NCI-H526 treated with DMSO at 0.1 percent for 48 hours (cell line): ENCODE results near the gene POLR2L.

Experiments
- DNase-seq: peaks from one replicate; lab custom pipeline; 2025; lab: John Stamatoyannopoulos, UW

Gene POLR2L

DNA sequence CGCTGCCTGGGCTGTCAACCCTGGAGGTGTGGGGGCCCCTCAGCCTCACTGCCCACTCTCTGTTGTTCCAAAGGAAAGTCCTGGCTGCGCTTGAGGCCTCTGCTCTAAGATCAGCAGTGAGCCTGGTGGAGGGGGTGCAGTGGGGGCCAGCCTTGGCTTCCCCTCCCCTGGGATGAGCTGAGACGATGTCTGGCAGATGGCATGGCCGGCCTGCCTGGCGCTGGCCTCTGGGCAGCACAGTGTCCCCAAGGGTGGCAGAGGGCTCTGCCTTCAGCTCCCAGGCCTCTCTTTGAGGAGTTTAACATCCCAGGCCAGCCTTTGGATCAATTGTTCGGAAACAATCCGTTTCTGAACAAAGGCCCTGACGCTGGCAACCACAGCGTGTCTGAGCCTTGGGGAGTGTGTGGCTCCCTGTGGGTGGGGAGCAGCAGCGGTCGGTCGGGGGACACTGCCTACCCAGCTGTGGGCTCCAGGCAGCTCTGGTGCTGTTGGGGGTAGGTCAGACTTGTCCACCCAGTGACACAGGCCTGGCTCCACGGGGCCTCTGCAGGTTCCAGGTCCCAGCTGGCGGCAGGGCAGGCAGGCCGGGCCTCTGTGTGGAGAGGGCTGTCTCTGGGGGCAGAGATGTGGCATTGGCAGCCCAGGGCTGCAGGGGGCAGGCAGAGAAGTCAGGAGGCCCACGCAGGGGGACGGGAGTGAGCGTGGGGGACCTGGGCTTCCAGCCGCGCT, 12.4 kb upstream of the POLR2L start:
- DNase-seq, result no peak

DNA sequence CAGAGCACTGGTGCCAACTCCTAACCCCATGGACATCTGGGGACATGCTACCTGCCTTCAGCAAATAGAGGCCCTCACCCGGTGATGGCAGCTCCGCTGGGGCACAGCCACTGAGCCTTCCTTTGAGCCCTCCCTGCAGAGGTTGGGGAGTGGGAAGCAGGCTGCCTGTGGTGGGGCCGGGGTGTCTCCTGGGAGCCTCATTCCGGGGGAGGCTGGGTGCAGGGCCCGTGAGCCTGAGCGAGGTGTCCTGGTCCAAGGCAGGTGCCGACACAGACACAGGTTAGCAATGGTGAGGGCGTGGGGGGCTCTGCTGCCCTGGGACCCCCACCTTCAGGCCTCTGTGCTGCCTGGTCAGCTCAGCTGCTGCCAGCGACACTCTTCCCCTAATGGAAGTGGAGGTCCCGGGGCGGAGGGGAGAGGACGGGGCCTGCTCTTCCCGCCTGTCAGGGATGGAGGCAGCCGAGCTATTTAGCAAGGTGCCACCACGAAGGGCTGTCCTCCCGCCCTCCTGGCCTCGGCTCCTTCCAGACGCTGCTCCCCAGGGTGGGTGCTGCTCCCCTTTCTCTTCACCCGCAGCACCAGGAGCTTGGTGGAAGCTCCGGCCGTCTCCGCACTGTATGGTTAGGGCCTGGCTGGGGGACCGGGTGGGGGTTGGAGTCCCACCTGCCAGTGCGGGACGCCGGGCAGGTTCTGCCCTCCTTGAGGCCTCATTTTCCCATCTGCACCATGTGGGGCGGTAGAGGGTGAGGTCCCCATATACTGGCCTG, 11.5 kb upstream of the POLR2L start:
- no peak for DNase-seq

DNA sequence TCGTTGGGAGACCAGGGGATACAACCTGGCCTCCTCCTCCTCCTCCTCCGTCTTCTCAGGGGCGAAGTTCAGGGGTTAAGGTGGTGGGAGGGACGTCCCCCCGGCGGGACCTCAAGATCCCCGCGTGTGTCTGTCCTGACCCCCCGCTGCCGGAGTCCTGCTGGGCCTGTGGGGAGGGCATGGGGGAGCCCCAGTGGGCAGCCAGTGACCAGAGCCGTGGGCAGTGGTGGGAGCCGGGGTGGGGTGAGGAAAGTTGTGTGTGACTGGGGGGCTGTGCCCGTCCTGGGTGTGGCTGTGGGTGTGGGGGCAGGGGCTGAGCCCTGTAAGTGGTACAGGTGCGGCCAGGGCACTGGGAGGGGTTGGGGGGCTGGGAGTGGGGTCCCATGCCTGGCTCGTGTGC, 10.4 kb upstream of the POLR2L start:
- no peak for DNase-seq

DNA sequence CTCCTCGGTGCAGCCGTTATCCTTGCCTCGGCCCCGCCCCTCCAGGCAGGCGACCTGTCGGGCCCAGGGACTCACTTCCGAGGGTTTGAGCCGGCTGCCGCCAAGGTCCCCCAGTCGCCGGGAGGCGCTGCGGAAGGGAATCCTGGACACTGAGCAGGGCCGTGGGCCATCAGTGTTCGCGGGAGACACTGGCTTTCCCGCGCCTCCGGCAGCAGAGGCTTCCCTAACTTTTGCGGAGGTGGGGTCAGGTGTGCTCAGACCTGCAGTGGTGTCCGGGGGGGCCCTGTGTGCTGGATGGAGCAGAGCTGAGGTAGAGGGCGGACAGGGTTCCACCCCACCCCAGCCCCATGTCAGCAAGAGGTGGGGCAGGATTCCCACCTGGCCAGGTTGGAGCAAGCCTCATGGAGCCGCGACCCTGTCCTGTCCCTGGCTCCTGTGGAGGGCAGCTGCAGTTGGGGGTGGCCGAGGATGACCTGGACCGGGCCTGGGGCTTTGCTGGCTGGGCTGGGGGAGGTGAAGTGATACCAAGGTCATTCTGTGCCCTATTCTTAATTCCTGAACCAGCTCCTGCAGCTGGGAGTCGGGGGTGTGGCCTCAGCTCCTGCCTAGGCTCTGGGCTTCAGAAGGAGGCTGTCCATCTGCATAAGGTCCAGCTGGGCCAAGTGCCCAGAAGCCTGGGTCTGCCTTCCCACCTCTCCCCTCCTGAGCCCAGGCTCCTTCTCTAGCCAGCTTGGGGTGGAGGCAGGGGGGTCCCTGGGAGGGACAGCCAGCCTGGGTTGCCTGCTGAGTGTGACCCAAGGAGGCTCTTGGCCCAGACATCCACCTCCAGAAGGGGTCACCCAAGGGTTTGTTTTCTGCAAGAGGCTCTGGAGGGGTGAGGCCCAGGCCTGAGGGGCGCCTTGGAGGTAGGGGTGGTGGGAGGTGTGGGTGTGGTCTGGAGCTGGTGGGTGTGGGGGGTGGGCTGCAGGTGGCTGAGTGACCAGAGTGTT, 8.7 kb upstream of the POLR2L start:
- peak; percentile 25 for DNase-seq

DNA sequence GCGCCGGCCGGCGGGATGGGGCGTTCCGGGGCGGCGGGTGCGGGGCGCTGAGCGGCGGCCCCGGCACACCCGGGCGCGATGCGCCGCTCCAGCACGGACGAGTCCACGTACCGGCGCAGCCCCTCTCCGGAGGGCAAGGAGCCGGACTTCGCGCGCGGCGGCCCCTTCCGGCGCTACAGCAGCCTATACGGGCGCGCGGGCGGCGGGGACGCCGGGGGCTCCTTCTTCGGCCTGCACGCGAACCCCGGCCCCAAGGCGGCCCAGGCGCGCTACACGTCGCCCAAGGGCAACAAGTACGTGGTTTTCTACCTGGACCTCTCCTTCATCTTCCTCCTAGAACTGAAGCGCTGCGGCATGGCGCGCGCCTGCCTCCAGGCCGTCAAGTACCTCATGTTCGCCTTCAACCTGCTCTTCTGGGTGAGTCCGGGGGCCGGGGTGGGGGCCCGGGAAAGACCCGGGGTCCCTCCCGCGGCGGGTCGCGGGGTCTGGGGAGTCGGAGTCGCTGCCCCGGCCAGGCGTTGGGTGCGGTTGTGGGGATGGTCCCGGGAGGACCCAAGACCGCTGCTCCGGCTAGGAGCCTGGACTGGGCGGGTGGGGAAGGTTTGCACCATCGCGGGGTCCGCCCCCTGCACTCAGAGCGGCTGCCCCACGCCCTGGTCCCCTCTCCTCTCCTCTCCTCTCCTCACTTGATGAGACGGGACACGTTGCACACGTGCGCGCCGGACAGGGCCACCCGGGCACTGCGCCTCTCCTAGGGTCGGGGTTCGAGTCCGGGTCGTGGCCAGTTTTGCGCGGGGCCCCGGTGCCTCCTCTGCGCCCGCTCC, 7.8 kb upstream of the POLR2L start:
- peak; percentile 68 for DNase-seq

DNA sequence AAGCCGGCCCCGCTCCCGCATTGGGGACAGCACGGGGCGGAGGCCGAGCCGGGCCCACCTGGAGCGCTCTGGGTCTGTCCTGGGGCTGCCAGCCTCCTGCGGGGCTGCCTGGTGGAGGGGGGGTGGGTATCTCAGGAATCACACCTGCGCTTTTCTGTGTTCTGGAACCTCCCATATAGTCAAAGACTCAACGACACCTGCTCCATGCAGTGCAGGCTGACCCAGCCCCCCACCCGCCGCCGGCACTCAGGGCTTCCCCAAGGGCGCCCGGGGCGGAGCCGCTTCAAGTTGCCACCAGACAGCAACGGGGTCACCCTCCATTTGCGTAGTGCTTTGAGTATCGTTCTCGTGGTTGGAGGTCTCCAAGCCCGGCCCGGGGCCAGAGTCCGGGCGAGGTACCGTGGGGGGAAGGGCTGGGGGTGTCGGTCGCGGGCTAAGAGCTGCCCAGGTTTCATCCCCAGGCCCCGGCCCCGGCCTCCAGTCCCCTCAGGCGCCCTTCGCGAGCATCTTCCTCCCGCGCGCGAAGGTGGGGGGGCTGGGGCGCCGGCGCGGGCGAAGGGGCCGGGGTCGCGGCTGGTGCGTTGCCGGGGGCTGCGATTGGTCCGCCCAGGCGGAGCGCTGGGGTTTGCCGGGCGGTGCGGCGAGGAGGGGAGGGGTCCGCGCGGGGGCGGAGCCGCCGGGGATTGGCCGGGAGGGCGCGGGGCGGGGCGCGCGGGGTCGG, 6.9 kb upstream of the POLR2L start:
- DNase-seq, result peak; percentile 63

DNA sequence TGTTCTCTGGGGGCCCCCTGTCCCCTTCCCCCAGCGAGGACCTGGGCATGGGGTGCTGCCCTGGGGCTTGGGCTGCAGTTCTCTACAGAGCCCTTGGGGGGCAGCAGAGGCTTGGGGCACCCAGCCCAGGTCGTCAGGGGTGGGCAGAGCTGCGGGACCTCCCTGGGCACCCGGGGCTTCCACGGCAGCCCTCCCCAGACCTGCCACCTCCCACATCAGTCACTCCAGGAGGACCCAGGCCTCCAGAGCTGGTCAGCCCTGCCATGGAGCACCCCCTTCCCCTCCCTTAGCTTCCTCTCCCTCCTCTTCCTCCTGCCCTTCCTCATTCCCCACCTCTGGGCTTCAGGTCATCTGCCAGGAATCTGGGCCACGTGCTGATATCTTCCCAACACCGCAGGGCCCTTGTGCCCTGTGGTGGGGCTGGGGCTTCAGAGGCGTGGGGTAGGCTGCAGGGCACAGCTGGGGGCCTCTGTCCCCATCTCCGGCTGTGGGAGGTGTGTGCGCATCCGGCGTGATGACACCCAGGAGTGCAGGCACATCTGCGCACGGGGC, 6.1 kb upstream of the POLR2L start:
- DNase-seq, result no peak

DNA sequence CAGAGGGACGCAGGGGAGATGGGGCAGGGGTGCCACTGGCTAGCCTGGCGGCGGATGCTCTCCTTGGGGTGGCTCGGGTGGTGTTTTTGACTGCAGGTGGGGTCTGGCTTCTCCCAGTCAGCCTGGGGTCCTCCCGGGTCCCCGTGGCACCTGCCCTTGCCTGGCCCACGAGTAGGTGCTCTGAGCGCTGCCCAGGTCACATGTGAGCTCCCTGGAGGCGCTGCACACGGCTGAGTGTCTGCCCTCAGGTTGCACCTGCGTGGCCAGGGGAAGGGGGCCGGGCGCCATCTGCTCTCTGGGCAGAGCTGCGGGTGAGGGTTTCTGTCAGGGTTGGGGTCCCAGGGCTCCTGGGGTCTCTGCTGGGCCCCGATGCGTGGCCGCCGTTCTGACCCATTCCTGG, 5.5 kb upstream of the POLR2L start:
- no peak for DNase-seq

DNA sequence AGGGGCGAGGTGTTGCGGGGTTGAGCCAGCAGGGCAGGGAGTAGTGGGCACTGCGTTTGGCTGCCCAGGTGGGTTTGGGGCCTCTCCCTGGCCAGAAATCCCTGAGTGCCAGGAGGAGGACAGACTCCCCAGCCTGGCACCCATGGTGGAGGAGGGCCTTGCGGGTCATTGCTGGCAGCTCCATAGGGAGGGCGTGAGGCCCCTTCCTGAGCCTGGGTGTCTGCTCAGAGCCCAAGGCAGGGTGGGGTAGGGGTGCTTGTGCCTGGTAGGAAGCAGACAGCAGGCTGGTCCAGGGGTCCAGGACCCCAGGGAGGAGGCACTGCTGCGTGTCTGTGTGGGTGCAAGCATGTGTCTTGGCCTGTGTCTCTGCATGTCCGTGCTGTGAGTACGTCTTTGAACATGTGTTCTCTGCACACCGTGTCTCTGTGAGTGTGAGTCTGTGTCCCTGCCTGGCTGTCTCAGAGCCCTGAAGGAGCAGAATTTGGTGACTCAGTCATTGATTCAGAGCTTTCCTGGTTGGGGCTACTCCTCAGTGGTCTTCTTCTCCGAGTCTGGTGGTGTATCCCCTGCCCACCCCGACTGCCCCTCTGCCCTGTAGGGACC, 4.3 kb upstream of the POLR2L start:
- no peak for DNase-seq

DNA sequence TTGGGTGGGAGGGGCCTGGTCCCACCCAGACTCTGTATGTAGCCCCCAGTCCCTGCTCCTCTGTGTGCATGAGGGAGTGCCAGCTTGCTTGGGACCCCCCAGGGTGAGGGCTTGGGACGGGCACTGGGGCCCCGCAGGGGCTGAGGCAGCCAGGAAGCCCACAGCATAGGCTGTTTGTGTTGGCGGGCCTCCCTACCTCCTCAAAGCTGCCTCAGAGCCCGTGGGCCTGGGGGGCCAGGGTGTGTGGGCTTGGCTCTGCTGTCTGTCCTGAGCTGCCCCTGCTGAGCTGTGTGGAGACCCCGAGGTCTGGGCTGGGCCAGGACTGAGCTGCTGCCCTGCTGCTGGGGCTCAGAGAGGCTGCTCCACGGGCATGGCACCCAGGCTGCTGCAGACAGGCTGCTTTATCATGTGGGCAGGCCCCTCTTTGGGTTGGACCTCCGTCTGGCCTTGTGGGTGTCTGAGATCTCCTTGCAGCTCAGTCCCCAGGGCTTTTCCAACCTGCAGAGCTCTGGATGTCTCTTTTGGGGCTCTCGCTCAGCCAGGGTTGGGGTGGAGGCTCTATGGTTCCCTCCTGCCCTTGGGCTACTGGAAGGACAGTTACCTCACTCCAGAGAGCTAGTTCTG, 3.7 kb upstream of the POLR2L start:
- no peak for DNase-seq

DNA sequence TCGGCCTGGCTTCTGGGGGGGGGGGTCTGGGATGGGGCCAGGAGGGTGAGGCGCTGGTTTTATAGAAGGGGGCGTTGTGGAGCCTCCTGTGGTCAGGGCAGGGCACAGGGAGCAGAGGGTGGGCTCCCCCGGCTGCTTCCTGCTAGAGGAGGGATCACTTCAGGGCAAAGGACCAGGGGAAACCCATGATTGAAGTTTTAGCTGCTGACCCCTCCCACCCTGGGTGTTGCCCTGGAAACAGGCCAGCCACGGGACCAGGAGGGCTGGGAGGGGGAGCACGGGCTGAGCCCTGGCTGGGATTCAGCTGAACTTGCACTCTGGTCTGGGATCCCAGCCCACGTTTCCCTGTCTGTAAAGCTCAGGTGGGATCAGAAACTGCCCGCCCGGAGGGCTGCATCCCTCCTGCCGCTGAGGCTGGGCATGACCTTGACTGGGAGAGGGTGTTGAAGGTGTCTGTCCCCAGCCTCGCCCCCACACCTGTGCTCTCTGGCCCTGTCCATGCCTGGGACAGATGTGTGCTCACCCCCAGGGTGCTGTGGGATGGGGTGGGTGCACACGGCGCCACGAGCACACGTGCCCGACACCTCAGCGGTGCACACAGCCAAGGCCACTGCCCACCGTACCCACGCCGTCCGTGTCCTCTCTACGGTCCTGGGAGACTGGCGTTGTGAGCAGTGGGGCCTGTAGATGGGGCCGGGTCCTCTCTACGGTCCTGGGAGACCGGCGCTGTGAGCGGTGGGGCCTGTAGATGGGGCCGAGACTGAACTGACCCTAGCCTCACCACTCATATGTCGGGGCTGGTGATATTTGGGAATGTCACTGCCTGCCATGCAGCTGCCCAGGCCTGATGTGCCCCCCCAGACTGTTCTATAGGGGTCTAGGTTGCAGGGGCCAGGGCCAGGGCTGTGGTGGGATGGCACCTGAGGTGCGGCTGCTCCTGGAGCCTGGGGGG, 2.6 kb upstream of the POLR2L start:
- DNase-seq, result no peak

DNA sequence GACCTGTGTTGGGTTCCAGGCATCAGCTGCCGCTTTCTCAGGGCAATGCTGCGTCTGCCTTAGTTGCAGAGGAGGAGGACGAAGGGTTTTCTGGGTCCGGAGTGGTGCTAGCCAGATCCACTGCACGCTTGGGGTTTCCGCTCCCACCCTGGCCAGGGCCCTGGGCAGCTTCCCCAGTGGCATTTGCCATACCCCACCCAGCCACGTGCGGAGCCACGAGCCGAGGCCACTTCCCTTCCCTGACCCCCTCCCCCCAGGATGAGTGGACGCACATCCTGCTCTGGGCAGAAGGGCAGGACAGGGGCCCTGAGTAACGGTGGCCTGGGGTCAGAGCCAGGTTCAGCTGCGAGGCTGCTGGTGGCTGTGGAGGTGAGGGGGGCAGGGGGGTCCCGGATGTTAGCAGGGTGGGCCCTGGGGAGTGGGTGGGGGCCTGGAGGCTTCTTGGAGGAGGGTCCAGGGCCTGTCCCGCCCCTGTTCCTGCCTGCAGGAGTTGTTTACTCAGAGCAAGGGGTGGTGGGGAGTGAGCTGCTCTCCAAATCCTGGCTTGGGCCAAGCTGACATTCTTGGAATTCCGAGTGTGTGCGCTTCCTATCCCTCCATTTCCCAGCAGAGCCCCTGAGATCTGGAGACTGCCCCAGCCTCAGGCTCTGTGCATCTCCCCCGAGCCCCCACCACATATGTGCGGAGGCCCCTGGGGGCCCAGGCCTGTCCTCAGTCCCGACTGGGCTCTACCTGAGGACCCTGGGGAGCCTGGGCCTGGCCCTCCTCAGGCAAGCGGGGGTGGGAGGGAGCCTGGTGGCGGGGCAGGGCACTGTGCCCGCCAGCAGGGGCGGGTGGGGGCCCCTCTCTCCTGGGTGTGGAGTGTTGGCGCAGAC, 1.7 kb upstream of the POLR2L start:
- no peak for DNase-seq

DNA sequence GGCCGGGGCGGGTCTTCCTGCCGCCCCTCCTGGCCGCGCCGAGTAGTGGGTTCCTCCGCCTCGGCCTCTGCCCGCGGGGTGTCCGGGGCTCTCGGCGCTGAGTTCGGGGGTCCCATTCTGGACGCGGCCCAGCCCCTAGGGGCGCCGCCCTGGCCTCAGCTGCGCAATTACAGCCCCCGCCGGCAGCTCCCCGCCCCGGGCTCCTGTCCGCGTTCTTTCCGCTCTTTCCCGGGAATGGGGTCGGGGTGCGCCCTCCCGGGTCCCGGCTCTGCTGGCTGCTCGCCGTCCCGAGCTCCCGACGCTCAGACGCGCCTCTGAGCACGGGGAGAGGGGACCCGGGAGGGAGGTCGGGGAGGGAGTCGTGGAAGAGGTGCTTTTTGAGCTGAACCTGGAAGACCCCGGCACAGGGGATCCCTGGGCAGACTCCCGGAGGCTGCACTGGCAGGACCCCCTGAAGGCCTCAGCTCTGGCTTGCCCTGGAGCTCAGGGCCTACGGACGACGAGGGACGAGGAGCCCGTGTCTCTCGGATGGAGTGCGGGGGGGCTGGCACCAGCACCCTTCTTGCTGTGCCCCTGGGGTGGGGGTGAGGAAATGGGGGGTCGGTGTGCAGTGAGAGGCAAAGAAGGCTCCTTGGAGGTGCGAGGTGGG, 881 bp upstream of the POLR2L start:
- DNase-seq, result no peak

DNA sequence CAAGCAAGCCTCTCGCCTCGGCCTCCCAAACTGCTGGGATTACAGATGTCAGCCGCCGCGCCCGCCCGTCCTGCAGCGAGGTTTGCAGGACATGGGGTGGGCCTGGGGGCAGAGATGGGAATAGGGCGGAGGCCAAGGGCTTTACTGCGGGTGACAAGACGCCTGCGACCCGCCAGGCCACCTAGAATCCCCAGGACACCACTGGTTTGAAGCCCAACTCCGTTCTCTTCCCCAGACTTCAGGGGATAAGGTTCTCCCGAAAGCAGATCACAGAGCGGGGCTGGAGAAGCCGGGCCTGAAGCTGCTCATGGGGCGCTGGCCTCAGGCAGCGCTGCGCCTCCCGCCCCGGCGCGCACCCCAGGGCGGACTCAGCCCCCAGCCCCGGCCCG, 354 bp downstream of the POLR2L start:
- no peak for DNase-seq

DNA sequence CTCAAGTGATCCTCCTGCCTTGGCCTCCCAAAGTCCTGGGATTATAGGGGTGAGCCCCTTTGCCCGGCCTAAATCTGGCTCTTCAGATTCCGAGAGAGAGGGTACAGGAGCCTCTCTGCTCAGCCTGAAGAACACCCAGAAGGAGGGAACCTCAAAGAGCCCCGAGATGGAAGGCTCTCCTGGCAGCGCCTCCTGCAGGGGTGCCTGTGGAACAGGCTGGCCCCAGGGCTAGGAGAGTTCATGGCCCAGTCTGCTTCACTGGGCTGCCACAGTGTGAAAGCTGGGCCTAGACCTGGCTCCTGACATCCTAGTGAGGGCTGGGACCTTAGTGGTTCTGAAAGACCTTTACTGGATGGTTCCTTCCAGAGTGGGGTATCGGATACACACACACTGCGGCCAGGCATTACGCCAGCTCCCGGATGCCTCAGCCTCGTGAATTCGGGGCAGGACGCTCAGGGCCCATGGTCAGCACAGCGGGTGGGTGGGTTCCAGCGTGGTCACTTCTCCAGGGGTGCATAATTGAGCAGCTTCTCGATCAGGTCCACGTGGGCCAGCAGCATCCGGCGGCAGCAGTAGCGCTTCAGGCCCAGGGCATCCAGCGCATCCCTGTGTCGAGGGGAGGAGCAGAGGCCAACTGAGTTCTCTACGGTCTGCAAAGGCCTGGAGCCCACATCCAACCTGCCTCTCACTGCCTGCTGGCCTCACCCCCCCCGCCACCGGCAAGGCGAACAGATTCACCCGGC, 2.3 kb downstream of the POLR2L start:
- DNase-seq, result no peak

DNA sequence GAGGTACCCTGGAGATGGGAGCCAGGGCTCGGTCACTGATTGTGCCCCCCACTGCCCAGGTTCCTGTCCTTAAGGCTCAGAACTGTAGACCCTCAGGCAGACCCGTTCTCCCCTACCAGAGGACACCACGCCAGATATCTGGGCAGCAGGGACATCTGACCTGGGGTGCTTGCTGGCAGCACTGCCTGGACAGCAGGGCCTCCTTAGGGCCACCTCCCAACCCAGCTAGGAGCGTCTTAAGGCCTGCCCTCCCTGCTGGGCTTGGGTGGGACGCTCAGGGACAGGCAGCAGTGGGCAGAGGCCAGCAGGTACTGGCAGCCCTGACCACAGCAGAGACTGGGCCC, 3.1 kb downstream of the POLR2L start:
- no peak for DNase-seq
